Fibroblast of lung (primary cell): ENCODE data around the gene MICAL1. TPM values are rescaled to one million over a fixed set of nuclear protein-coding genes. Genes with fewer than 3 reads are reported as not detected.

Experiments
- DNase-seq, 2 donors: peaks; one replicate each; pipeline versions ENCODE4 v3.0.0 to v3.0.0-alpha.2; 2010; ENCODE audit warnings: low read depth in 2 of 2
- H2AFZ ChIP-seq: 2 replicates; pipeline ENCODE4 v1.5.1; 2012; ENCODE audit warnings: low read length, control low read depth, inconsistent platforms
- H3K27ac ChIP-seq: 2 replicates; pipeline ENCODE4 v1.5.1; 2011; ENCODE audit warnings: low read length, control low read depth; ENCODE audit not compliant: insufficient read depth
- H3K27me3 ChIP-seq: 2 replicates; pipeline ENCODE4 v1.5.1; 2011; ENCODE audit warnings: mild to moderate bottlenecking, low read length; ENCODE audit not compliant: control insufficient read depth, insufficient read depth
- H3K36me3 ChIP-seq: 2 replicates; pipeline ENCODE4 v1.5.1; 2011; ENCODE audit warnings: low read length; ENCODE audit not compliant: control insufficient read depth, insufficient read depth
- H3K4me1 ChIP-seq: 2 replicates; pipeline ENCODE4 v1.5.1; 2011; ENCODE audit warnings: low read length; ENCODE audit not compliant: control insufficient read depth, insufficient read depth; ENCODE audit errors: extremely low read depth
- H3K4me2 ChIP-seq: 2 replicates; pipeline ENCODE4 v1.5.1; 2011; ENCODE audit warnings: low read length, control low read depth; ENCODE audit not compliant: insufficient read depth; ENCODE audit errors: extremely low read depth
- H3K4me3 ChIP-seq, 4 experiments: fragments of 200-600 bp in 1 of 4; sonication (generic) in 1 of 4; replicated peaks in 1 of 4; 2 replicates each; pipeline ENCODE4 v1.5.1; 2011 to 2016; ENCODE audit warnings: low read length in 4 of 4, low read depth in 3 of 4, mild to moderate bottlenecking in 3 of 4, control low read depth in 2 of 4, inconsistent platforms in 1 of 4, mixed read lengths in 1 of 4; ENCODE audit not compliant: insufficient read depth in 1 of 4; ENCODE audit errors: control extremely low read depth in 1 of 4
- H3K79me2 ChIP-seq: 2 replicates; pipeline ENCODE4 v1.5.1; 2012; ENCODE audit warnings: mild to moderate bottlenecking, low read length, inconsistent platforms; ENCODE audit not compliant: control insufficient read depth, insufficient read depth
- H3K9ac ChIP-seq: 2 replicates; pipeline ENCODE4 v1.5.1; 2011; ENCODE audit warnings: mild to moderate bottlenecking, low read length, control low read depth; ENCODE audit not compliant: insufficient read depth
- H3K9me3 ChIP-seq: 2 replicates; pipeline ENCODE4 v1.5.1; 2012; ENCODE audit warnings: low read depth, low read length; ENCODE audit not compliant: control insufficient read depth, insufficient read depth
- H4K20me1 ChIP-seq: 2 replicates; pipeline ENCODE4 v1.5.1; 2011; ENCODE audit warnings: low read length; ENCODE audit not compliant: control insufficient read depth, insufficient read depth; ENCODE audit errors: extremely low read depth
- EZH2 ChIP-seq: IDR thresholded peaks from 2 replicates; pipeline ENCODE4 v1.5.1; 2012; ENCODE audit warnings: low read length, control low read depth, mild to moderate bottlenecking; ENCODE audit errors: missing control alignments
- polyA plus RNA-seq, 2 donors: library from polyadenylated mRNA; depleted of rRNA in 1 of 2; stranded (reverse) in 1 of 2; unstranded in 1 of 2; fragments of >200 nt; gene quantifications; 2 replicates each; pipeline ENCODE4 v1.2.1, GENCODE V29; 2011 to 2012; ENCODE audit warnings: missing spikeins in 1 of 2
- total RNA-seq: library from RNA; depleted of rRNA; stranded (reverse); fragments of >200 nt; gene quantifications from 2 replicates; pipeline ENCODE4 v1.2.1, GENCODE V29; 2014
- TF ChIP-seq, protein P1 (sequence below), 2 donors: IDR thresholded peaks in 1 of 2; conservative IDR thresholded peaks in 1 of 2; 1 replicate in 1 of 2; 2 replicates in 1 of 2; pipeline ENCODE4 v1.5.1; 2011 to 2012; ENCODE audit warnings: low read length in 2 of 2, control low read depth in 1 of 2, inconsistent platforms in 1 of 2, low read depth in 1 of 2, mild to moderate bottlenecking in 1 of 2

Gene MICAL1
- total and polyA plus RNA-seq, 2 donors (not counting 1 experiment from before 2014, with no cell fraction given): 37.5 to 53.5 TPM

DNA sequence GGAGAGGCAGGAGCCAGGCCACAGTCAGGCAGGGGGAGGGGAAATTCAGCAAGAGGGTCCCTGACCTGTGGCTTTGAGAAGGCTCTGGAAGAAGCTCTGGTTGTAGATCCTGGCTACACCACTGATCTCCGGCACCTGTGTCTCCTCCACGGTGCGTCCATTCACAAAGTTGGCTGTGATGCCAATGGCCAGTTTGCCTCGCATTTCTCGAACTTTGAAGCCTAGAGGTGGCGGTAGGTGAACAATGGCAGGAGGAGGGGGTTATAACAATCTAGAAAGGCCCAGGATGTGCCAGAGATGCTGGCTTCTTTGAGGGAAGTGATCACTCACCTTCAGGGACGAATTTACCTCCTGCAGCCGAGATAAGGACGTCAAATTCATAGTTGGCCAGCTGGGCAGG lies 3.4 kb downstream of the MICAL1 start:
- H3K36me3 ChIP-seq: peaks cover 24% of the 10 kb centered on the region

DNA sequence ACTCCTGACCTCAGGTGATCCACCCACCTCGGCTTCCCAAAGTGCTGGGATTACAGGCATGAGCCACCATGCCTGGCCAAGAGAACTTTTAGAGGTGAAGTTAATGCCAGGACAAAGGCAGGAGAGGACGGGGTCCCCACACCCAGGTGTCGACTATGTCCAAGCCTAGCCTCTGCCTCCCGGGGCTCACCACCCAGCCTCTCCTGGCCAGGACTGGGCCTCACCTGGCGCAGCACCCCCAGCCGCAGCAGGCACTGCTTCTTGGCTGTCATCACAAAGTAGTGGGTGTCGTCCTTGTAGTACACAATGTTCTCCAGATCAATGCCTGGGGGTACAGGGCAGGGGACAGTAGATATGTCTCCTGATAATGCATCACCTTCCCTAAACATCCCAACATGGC lies 4.2 kb downstream of the MICAL1 start:
- H2AFZ ChIP-seq: no peak overlapping the region
- H3K27ac ChIP-seq: no peak overlapping the region
- H3K4me3 ChIP-seq: no peak overlapping the region
- H3K4me1 ChIP-seq: peaks cover 3% of the 10 kb centered on the region
- no peaks in the 10 kb centered on the region for H4K20me1 ChIP-seq
- no peak for TF ChIP-seq EZH2
- TF ChIP-seq, protein P1, sequence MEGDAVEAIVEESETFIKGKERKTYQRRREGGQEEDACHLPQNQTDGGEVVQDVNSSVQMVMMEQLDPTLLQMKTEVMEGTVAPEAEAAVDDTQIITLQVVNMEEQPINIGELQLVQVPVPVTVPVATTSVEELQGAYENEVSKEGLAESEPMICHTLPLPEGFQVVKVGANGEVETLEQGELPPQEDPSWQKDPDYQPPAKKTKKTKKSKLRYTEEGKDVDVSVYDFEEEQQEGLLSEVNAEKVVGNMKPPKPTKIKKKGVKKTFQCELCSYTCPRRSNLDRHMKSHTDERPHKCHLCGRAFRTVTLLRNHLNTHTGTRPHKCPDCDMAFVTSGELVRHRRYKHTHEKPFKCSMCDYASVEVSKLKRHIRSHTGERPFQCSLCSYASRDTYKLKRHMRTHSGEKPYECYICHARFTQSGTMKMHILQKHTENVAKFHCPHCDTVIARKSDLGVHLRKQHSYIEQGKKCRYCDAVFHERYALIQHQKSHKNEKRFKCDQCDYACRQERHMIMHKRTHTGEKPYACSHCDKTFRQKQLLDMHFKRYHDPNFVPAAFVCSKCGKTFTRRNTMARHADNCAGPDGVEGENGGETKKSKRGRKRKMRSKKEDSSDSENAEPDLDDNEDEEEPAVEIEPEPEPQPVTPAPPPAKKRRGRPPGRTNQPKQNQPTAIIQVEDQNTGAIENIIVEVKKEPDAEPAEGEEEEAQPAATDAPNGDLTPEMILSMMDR (conservative IDR thresholded peaks at IDR 0.05 in 1 of 2, IDR thresholded peaks at IDR 0.05 in 1 of 2; ENCODE audit: low read depth in 1 of 2, low read length in 2 of 2): no peak
- H3K27me3 ChIP-seq: no peaks in the 10 kb centered on the region
- peaks cover 21% of the 10 kb centered on the region for H3K79me2 ChIP-seq
- DNase-seq: no peak
- no peak overlapping the region for H3K9ac ChIP-seq
- peaks cover 31% of the 10 kb centered on the region for H3K36me3 ChIP-seq
- H3K9me3 ChIP-seq: no peaks in the 10 kb centered on the region
- no peak overlapping the region for H3K4me2 ChIP-seq

More for the DNA sequence above, 3.4 kb downstream of the MICAL1 start:
- no peak overlapping the region for H3K4me2 ChIP-seq
- peaks cover 24% of the 10 kb centered on the region for H3K79me2 ChIP-seq
- peaks cover 7% of the 10 kb centered on the region for H3K4me1 ChIP-seq
- H4K20me1 ChIP-seq: no peaks in the 10 kb centered on the region
- H3K4me3 ChIP-seq: no peak overlapping the region
- no peak overlapping the region for H2AFZ ChIP-seq
- no peak for DNase-seq
- H3K27ac ChIP-seq: no peak overlapping the region
- TF ChIP-seq EZH2: no peak
- TF ChIP-seq, protein P1 (conservative IDR thresholded peaks at IDR 0.05 in 1 of 2, IDR thresholded peaks at IDR 0.05 in 1 of 2; ENCODE audit: low read depth in 1 of 2, low read length in 2 of 2): no peak
- H3K9me3 ChIP-seq: no peaks in the 10 kb centered on the region
- H3K9ac ChIP-seq: no peak overlapping the region
- no peaks in the 10 kb centered on the region for H3K27me3 ChIP-seq

DNA sequence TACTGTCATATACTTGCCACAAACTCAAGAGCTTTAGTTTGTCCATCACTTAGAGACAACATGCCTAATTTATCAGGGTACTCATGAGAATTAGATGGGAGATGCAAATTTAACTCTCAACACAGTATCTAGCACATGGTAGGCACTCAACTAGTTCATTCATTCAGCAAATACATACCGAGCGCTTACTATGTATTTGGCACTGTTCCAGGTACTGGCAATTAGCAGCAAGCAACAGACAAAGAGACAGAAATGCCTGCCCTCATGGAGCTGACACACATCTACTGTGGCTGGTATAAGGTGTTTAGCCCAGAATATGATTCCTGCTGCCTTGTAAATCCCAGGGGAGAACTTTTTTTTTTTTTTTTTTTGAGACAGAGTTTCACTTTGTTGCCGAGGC lies 4.8 kb downstream of the MICAL1 start:
- Histone ChIP-seq H3K9me3 (no peaks in the 10 kb centered on the region), H3K9ac (no peak overlapping the region), H3K4me2 (no peak overlapping the region), H3K79me2 (peaks cover 17% of the 10 kb centered on the region), H3K36me3 (peaks cover 33% of the 10 kb centered on the region), H3K4me3 (no peak overlapping the region), H2AFZ (no peak overlapping the region), H3K4me1 (peaks cover 3% of the 10 kb centered on the region), H4K20me1 (no peaks in the 10 kb centered on the region), H3K27ac (no peak overlapping the region), H3K27me3 (no peaks in the 10 kb centered on the region)
- TF ChIP-seq, protein P1 (conservative IDR thresholded peaks at IDR 0.05 in 1 of 2, IDR thresholded peaks at IDR 0.05 in 1 of 2; ENCODE audit: low read depth in 1 of 2, low read length in 2 of 2): no peak
- TF ChIP-seq EZH2: no peak
- no peak for DNase-seq
